ENCODE data around the gene MATN1.

The MATN1 gene

GRCh38 chr1:30683699-30684098, 39.7 kb downstream of the MATN1 start:
- no peak for DNase-seq
- no peak overlapping the region for H3K27ac ChIP-seq (ENCODE audit: insufficient read depth, low read length, poor library complexity, severe bottlenecking)
- H3K4me1 ChIP-seq (ENCODE audit: control insufficient read depth, insufficient read depth, low read length, poor library complexity, severe bottlenecking): peaks cover 9% of the 10 kb centered on the region
- H3K27me3 ChIP-seq (replicated peaks; ENCODE audit: control insufficient read depth, insufficient read depth, low read length, poor library complexity, severe bottlenecking): peaks cover 9% of the 10 kb centered on the region
- H3K36me3 ChIP-seq (ENCODE audit: control insufficient read depth, insufficient read depth, low read length): no peaks in the 10 kb centered on the region
- no peaks in the 10 kb centered on the region for H3K9me3 ChIP-seq (ENCODE audit: control insufficient read depth, low read length)
- no peak overlapping the region for H3K4me3 ChIP-seq (ENCODE audit: insufficient read depth, low read depth, low read length, poor library complexity, severe bottlenecking)

- Histone ChIP-seq H3K4me3 (ENCODE audit: insufficient read depth, low read depth, low read length, poor library complexity, severe bottlenecking) (no peak overlapping the region), H3K4me1 (ENCODE audit: control insufficient read depth, insufficient read depth, low read length, poor library complexity, severe bottlenecking) (peaks cover 9% of the 10 kb centered on the region), H3K27ac (ENCODE audit: insufficient read depth, low read length, poor library complexity, severe bottlenecking) (no peak overlapping the region), H3K9me3 (ENCODE audit: control insufficient read depth, low read length) (no peaks in the 10 kb centered on the region), H3K36me3 (ENCODE audit: control insufficient read depth, insufficient read depth, low read length) (no peaks in the 10 kb centered on the region), H3K27me3 (replicated peaks; ENCODE audit: control insufficient read depth, insufficient read depth, low read length, poor library complexity, severe bottlenecking) (peaks cover 9% of the 10 kb centered on the region)
- no peak for DNase-seq
Measured at GRCh38 chr1:30682396-30683275, 40.7 kb downstream of the MATN1 start.

- H3K9me3 ChIP-seq (ENCODE audit: control insufficient read depth, low read length): no peaks in the 10 kb centered on the region
- H3K4me1 ChIP-seq (ENCODE audit: control insufficient read depth, insufficient read depth, low read length, poor library complexity, severe bottlenecking): peaks cover 9% of the 10 kb centered on the region
- no peak overlapping the region for H3K27ac ChIP-seq (ENCODE audit: insufficient read depth, low read length, poor library complexity, severe bottlenecking)
- H3K36me3 ChIP-seq (ENCODE audit: control insufficient read depth, insufficient read depth, low read length): no peaks in the 10 kb centered on the region
- no peak overlapping the region for H3K4me3 ChIP-seq (ENCODE audit: insufficient read depth, low read depth, low read length, poor library complexity, severe bottlenecking)
- peaks cover 9% of the 10 kb centered on the region for H3K27me3 ChIP-seq (replicated peaks; ENCODE audit: control insufficient read depth, insufficient read depth, low read length, poor library complexity, severe bottlenecking)
- DNase-seq: no peak
Measured at GRCh38 chr1:30681782-30682181, 41.6 kb downstream of the MATN1 start.

- Histone ChIP-seq H3K4me1 (ENCODE audit: control insufficient read depth, insufficient read depth, low read length, poor library complexity, severe bottlenecking) (peaks cover 9% of the 10 kb centered on the region), H3K36me3 (ENCODE audit: control insufficient read depth, insufficient read depth, low read length) (no peaks in the 10 kb centered on the region), H3K4me3 (ENCODE audit: insufficient read depth, low read depth, low read length, poor library complexity, severe bottlenecking) (no peak overlapping the region), H3K9me3 (ENCODE audit: control insufficient read depth, low read length) (no peaks in the 10 kb centered on the region), H3K27ac (ENCODE audit: insufficient read depth, low read length, poor library complexity, severe bottlenecking) (no peak overlapping the region), H3K27me3 (replicated peaks; ENCODE audit: control insufficient read depth, insufficient read depth, low read length, poor library complexity, severe bottlenecking) (peaks cover 9% of the 10 kb centered on the region)
- no peak for DNase-seq
Measured at GRCh38 chr1:30680879-30681278, 42.5 kb downstream of the MATN1 start.

GRCh38 chr1:30680429-30680828, 43.0 kb downstream of the MATN1 start:
- H3K4me3 ChIP-seq (ENCODE audit: insufficient read depth, low read depth, low read length, poor library complexity, severe bottlenecking): no peak overlapping the region
- H3K4me1 ChIP-seq (ENCODE audit: control insufficient read depth, insufficient read depth, low read length, poor library complexity, severe bottlenecking): peaks cover 9% of the 10 kb centered on the region
- H3K9me3 ChIP-seq (ENCODE audit: control insufficient read depth, low read length): no peaks in the 10 kb centered on the region
- H3K27me3 ChIP-seq (replicated peaks; ENCODE audit: control insufficient read depth, insufficient read depth, low read length, poor library complexity, severe bottlenecking): peaks cover 6% of the 10 kb centered on the region
- H3K27ac ChIP-seq (ENCODE audit: insufficient read depth, low read length, poor library complexity, severe bottlenecking): no peak overlapping the region
- H3K36me3 ChIP-seq (ENCODE audit: control insufficient read depth, insufficient read depth, low read length): no peaks in the 10 kb centered on the region
- no peak for DNase-seq

GRCh38 chr1:30679976-30680305, 43.4 kb downstream of the MATN1 start:
- Histone ChIP-seq H3K27ac (ENCODE audit: insufficient read depth, low read length, poor library complexity, severe bottlenecking) (no peak overlapping the region), H3K4me3 (ENCODE audit: insufficient read depth, low read depth, low read length, poor library complexity, severe bottlenecking) (no peak overlapping the region), H3K27me3 (replicated peaks; ENCODE audit: control insufficient read depth, insufficient read depth, low read length, poor library complexity, severe bottlenecking) (peaks cover 5% of the 10 kb centered on the region), H3K4me1 (ENCODE audit: control insufficient read depth, insufficient read depth, low read length, poor library complexity, severe bottlenecking) (peaks cover 8% of the 10 kb centered on the region), H3K9me3 (ENCODE audit: control insufficient read depth, low read length) (no peaks in the 10 kb centered on the region), H3K36me3 (ENCODE audit: control insufficient read depth, insufficient read depth, low read length) (no peaks in the 10 kb centered on the region)
- no peak for DNase-seq

GRCh38 chr1:30679201-30679975, 44.0 kb downstream of the MATN1 start:
- no peak overlapping the region for H3K27ac ChIP-seq (ENCODE audit: insufficient read depth, low read length, poor library complexity, severe bottlenecking)
- peaks cover 3% of the 10 kb centered on the region for H3K4me1 ChIP-seq (ENCODE audit: control insufficient read depth, insufficient read depth, low read length, poor library complexity, severe bottlenecking)
- no peaks in the 10 kb centered on the region for H3K9me3 ChIP-seq (ENCODE audit: control insufficient read depth, low read length)
- H3K27me3 ChIP-seq (replicated peaks; ENCODE audit: control insufficient read depth, insufficient read depth, low read length, poor library complexity, severe bottlenecking): no peaks in the 10 kb centered on the region
- H3K4me3 ChIP-seq (ENCODE audit: insufficient read depth, low read depth, low read length, poor library complexity, severe bottlenecking): no peak overlapping the region
- DNase-seq: no peak
- H3K36me3 ChIP-seq (ENCODE audit: control insufficient read depth, insufficient read depth, low read length): no peaks in the 10 kb centered on the region

- Histone ChIP-seq H3K9me3 (ENCODE audit: control insufficient read depth, low read length) (no peaks in the 10 kb centered on the region), H3K4me1 (ENCODE audit: control insufficient read depth, insufficient read depth, low read length, poor library complexity, severe bottlenecking) (no peaks in the 10 kb centered on the region), H3K4me3 (ENCODE audit: insufficient read depth, low read depth, low read length, poor library complexity, severe bottlenecking) (no peak overlapping the region), H3K27ac (ENCODE audit: insufficient read depth, low read length, poor library complexity, severe bottlenecking) (no peak overlapping the region), H3K27me3 (replicated peaks; ENCODE audit: control insufficient read depth, insufficient read depth, low read length, poor library complexity, severe bottlenecking) (no peaks in the 10 kb centered on the region), H3K36me3 (ENCODE audit: control insufficient read depth, insufficient read depth, low read length) (no peaks in the 10 kb centered on the region)
- no peak for DNase-seq
Measured at GRCh38 chr1:30678209-30678608, 45.2 kb downstream of the MATN1 start.

- Histone ChIP-seq H3K36me3 (ENCODE audit: control insufficient read depth, insufficient read depth, low read length) (no peaks in the 10 kb centered on the region), H3K27ac (ENCODE audit: insufficient read depth, low read length, poor library complexity, severe bottlenecking) (no peak overlapping the region), H3K4me3 (ENCODE audit: insufficient read depth, low read depth, low read length, poor library complexity, severe bottlenecking) (no peak overlapping the region), H3K9me3 (ENCODE audit: control insufficient read depth, low read length) (no peaks in the 10 kb centered on the region), H3K4me1 (ENCODE audit: control insufficient read depth, insufficient read depth, low read length, poor library complexity, severe bottlenecking) (no peaks in the 10 kb centered on the region), H3K27me3 (replicated peaks; ENCODE audit: control insufficient read depth, insufficient read depth, low read length, poor library complexity, severe bottlenecking) (no peaks in the 10 kb centered on the region)
- no peak for DNase-seq
Measured at GRCh38 chr1:30677471-30677870, 45.9 kb downstream of the MATN1 start.

GRCh38 chr1:30675761-30676160, 47.6 kb downstream of the MATN1 start:
- Histone ChIP-seq H3K27ac (ENCODE audit: insufficient read depth, low read length, poor library complexity, severe bottlenecking) (no peak overlapping the region), H3K9me3 (ENCODE audit: control insufficient read depth, low read length) (no peaks in the 10 kb centered on the region), H3K4me1 (ENCODE audit: control insufficient read depth, insufficient read depth, low read length, poor library complexity, severe bottlenecking) (no peaks in the 10 kb centered on the region), H3K4me3 (ENCODE audit: insufficient read depth, low read depth, low read length, poor library complexity, severe bottlenecking) (no peak overlapping the region), H3K36me3 (ENCODE audit: control insufficient read depth, insufficient read depth, low read length) (no peaks in the 10 kb centered on the region), H3K27me3 (replicated peaks; ENCODE audit: control insufficient read depth, insufficient read depth, low read length, poor library complexity, severe bottlenecking) (no peaks in the 10 kb centered on the region)
- no peak for DNase-seq
